ENCODE results near the gene DOLPP1. TPM values are rescaled to one million over a fixed set of nuclear protein-coding genes. Genes with fewer than 3 reads are reported as not detected.
A peak's percentile ranks its signal among the peaks of the same experiment; 100 is the strongest.

Gene DOLPP1
- total and polyA plus RNA-seq, 4 donors: 7.0 to 17.6 (median 10.0) TPM

DNA sequence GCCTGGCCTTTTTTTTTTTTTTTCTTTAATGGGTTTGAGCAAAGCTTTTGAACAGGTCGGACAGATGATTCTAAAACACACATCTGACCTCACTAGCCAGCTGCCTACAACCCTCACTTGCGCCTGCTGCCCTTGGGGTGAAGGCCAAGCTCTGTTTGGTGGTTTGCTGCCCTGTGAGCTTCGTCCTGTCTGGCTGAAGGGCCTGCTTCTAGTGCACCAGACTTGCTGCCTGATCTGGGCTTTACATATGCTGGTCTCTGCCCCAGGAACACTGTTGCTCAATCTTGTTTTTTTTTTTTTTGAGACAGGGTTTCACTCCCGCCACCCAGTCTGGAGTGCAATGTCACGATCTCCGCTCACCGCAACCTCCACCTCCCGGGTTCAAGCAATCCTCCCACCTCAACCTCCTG, 16.4 kb upstream of the DOLPP1 start:
- Histone ChIP-seq H3K4me1 (ENCODE audit: control insufficient read depth in 5 of 5, insufficient read depth in 5 of 5, low read length in 5 of 5) (no peaks in the 10 kb centered on the region), H3K36me3 (ENCODE audit: control insufficient read depth in 4 of 4, insufficient read depth in 4 of 4, low read length in 4 of 4) (peaks cover 7 to 61% (median 9%) of the 10 kb centered on the region in 4 donors), H3K27ac (ENCODE audit: low read depth in 1 of 2, low read length in 1 of 2) (no peak overlapping the region), H3K4me3 (no peak overlapping the region), H3K27me3 (ENCODE audit: control insufficient read depth in 3 of 3, insufficient read depth in 3 of 3, low read length in 2 of 3) (no peaks in the 10 kb centered on the region), H3K9me3 (ENCODE audit: control insufficient read depth in 4 of 4, insufficient read depth in 3 of 4, low read length in 3 of 4) (peaks cover 0 to 2% (median 0%) of the 10 kb centered on the region in 4 donors), H3K9ac (ENCODE audit: insufficient read depth in 1 of 2, low read length in 2 of 2) (no peak overlapping the region)
- ATAC-seq (ENCODE audit: insufficient read depth, low FRiP score): no peak
- TF ChIP-seq, protein P1, sequence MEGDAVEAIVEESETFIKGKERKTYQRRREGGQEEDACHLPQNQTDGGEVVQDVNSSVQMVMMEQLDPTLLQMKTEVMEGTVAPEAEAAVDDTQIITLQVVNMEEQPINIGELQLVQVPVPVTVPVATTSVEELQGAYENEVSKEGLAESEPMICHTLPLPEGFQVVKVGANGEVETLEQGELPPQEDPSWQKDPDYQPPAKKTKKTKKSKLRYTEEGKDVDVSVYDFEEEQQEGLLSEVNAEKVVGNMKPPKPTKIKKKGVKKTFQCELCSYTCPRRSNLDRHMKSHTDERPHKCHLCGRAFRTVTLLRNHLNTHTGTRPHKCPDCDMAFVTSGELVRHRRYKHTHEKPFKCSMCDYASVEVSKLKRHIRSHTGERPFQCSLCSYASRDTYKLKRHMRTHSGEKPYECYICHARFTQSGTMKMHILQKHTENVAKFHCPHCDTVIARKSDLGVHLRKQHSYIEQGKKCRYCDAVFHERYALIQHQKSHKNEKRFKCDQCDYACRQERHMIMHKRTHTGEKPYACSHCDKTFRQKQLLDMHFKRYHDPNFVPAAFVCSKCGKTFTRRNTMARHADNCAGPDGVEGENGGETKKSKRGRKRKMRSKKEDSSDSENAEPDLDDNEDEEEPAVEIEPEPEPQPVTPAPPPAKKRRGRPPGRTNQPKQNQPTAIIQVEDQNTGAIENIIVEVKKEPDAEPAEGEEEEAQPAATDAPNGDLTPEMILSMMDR (IDR thresholded peaks at IDR 0.05; ENCODE audit: control extremely low read depth, extremely low read depth): no peak
- WGBS, 2 donors: 84 to 89% methylated on average over 8 of the region's 8 CpGs
- DNase-seq: no peak

DNA sequence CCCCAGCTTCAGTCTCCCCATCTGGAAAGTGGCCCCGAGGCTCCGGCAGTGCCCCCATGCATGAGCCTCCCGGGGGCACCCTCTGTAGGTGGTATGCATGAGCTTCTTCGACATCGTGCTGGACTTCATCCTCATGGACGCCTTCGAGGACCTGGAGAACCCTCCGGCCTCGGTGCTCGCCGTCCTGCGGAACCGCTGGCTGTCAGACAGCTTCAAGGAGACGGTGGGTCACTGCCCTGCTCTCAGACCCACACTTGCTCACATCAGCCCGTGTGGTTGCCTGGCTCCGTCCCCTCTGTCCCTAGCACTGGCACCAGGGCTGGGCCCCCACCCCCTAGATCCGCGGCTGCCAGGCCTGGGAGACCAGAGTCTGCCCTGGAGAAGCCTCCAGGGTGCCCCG, 12.8 kb upstream of the DOLPP1 start:
- 92 to 93% methylated on average over 19 of the region's 19 CpGs for WGBS, 2 donors
- no peak overlapping the region for H3K9ac ChIP-seq (ENCODE audit: insufficient read depth in 1 of 2, low read length in 2 of 2)

DNA sequence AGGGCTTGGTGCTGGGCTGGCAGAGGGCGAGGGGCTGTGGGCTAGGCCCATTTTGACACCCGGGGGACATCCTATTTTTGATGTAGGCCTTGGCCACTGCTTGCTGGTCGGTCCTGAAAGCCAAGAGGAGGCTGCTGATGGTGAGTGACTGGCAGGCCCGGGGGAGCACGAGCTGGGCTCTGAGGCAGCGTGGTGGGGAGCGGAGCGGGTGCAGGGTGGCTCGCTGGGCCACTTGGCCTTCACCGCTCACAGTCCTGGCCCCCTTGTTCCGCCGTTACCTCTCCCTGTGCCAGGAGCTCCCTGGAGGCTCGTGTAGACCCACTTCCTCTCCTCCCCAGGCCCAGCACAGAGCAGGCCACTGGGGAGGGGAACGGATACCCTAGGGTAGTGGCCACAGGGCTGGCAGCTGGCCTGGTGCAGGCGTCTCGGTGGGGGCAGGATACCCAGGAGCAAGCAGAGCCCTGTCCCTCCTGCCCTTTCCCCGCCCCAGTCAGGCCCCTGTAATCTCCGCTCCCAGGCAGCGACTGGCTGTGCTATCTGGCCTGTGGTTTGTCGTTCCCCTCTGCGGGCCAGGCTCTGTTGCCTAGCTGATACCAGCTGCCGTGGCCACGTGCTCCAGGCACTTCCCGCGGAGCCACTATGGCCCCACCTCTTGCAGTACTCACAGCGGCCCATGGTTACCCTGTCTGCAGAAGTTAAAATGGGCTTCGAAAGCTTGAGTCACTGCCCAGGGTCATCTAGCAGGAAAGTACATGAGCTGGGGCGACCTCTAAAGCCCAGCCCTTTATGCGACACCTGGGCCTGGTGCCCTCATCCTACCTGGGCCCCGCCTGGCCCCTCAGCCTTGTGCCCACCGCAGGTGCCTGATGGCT, 11.7 kb upstream of the DOLPP1 start:
- Histone ChIP-seq H3K9ac (ENCODE audit: insufficient read depth in 1 of 2, low read length in 2 of 2) (no peak overlapping the region), H3K9me3 (ENCODE audit: control insufficient read depth in 4 of 4, insufficient read depth in 3 of 4, low read length in 3 of 4) (no peaks in the 10 kb centered on the region), H3K27ac (ENCODE audit: low read depth in 1 of 2, low read length in 1 of 2) (peak overlapping the region in 1 of 2 donors; percentile 74), H3K4me1 (ENCODE audit: control insufficient read depth in 5 of 5, insufficient read depth in 5 of 5, low read length in 5 of 5) (no peaks in the 10 kb centered on the region), H3K4me3 (no peak overlapping the region), H3K36me3 (ENCODE audit: control insufficient read depth in 4 of 4, insufficient read depth in 4 of 4, low read length in 4 of 4) (peaks cover 0 to 45% (median 7%) of the 10 kb centered on the region in 4 donors), H3K27me3 (ENCODE audit: control insufficient read depth in 3 of 3, insufficient read depth in 3 of 3, low read length in 2 of 3) (no peaks in the 10 kb centered on the region)
- DNase-seq (peak; percentile 4 to 29 (median 16)), ATAC-seq (ENCODE audit: insufficient read depth, low FRiP score) (peak; percentile 70)
- WGBS, 2 donors: 47 to 70% methylated on average over 29 to 31 of the region's 31 CpGs
- TF ChIP-seq, protein P1 (IDR thresholded peaks at IDR 0.05; ENCODE audit: control extremely low read depth, extremely low read depth): no peak

More for the DNA sequence above, 12.8 kb upstream of the DOLPP1 start:
- TF ChIP-seq, protein P1 (IDR thresholded peaks at IDR 0.05; ENCODE audit: control extremely low read depth, extremely low read depth): no peak
- Histone ChIP-seq H3K9me3 (ENCODE audit: control insufficient read depth in 4 of 4, insufficient read depth in 3 of 4, low read length in 3 of 4) (peaks cover 0 to 2% (median 0%) of the 10 kb centered on the region in 4 donors), H3K36me3 (ENCODE audit: control insufficient read depth in 4 of 4, insufficient read depth in 4 of 4, low read length in 4 of 4) (peaks cover 5 to 53% (median 7%) of the 10 kb centered on the region in 4 donors), H3K4me1 (ENCODE audit: control insufficient read depth in 5 of 5, insufficient read depth in 5 of 5, low read length in 5 of 5) (no peaks in the 10 kb centered on the region), H3K4me3 (no peak overlapping the region), H3K27ac (ENCODE audit: low read depth in 1 of 2, low read length in 1 of 2) (no peak overlapping the region), H3K27me3 (ENCODE audit: control insufficient read depth in 3 of 3, insufficient read depth in 3 of 3, low read length in 2 of 3) (no peaks in the 10 kb centered on the region)
- ATAC-seq (ENCODE audit: insufficient read depth, low FRiP score) (no peak), DNase-seq (no peak)
